ENCODE results near the gene CROCC2.

CROCC2 gene

DNA sequence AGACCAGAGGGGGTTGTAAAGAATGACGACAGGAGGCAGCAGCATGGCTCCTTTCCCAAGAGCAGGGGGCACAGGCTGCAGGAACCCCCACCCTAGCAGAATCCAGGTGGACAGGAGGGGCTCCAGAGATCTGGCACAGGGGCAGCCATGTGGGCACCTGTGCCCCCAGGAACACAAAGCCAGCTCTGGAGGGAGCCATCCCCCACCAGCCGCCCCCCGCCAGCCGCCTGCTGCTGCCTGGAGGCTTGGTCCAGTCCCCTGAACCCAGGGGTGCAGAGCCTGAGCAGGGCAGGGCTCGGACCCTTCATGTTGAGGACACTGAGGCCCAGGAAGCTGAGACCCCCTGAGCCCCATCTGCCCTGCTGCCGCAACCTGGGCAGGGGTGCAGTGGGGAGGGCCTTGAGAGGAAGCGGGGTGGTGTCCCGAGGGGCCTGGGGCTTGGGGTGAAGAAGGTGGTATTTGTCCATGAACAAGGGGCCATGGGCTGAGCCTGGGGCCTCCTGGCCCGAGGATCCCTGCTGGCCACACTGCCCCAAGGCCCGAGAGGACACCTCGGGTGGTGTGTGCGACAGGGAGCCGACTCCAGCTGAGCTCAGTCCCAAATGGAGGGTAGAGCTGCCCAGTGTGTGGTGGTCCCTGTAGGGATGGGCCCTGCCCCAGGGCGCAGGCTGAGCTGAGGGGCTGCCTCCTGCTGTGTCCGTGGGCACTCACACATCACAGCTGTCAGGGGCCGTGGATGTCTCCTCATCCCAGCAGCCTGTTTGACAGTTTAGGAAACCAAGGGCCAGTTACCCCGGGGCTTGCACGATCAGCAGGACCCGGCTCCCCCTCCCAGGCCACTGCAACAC, 52.5 kb downstream of the CROCC2 start:
- TF ChIP-seq CTCF (conservative IDR thresholded peaks at IDR 0.05), result no peak
- H3K27ac ChIP-seq, result no peak overlapping the region

DNA sequence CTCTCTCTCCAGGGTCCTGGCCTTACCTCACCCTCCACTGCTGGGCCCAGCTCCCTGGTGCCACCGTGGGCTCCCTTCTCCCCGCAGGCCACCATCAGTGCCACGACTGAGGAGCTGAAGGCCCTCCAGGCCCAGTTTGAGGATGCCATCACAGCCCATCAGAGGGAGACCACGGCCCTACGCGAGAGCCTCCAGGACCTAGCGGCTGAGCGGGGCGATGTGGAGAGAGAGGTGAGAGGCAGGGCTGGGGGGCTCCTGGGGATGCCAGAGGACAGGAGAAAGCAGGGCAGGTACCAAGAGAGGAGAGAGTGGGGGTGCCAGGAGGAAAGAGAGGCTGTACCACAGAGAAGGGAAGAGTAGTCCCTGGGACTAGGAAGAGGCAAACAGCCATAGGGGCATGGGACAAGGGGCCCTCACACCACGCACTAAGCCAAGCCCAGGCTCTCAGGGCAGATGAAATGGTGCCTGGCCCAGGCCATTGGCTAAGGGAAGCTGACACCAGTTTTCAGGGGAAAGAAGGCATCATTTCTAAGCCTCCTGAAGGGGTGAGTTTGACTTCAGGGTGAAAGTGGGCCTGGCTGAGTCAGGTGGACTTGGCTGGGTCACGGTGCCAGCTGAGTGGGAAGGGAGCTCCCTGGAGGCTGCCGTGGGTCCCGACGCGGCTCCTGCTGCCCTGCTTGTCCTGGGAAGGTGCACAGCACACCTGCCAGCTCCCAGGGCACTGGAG, 53.2 kb downstream of the CROCC2 start:
- no peak overlapping the region for H3K27ac ChIP-seq
- no peak for TF ChIP-seq CTCF (conservative IDR thresholded peaks at IDR 0.05)

- TF ChIP-seq CTCF (conservative IDR thresholded peaks at IDR 0.05), result no peak
- no peak overlapping the region for H3K27ac ChIP-seq
Measured at GRCh38 chr2:240959941-240960308, 53.8 kb downstream of the CROCC2 start.

GRCh38 chr2:240960309-240960970, 54.3 kb downstream of the CROCC2 start:
- TF ChIP-seq CTCF (conservative IDR thresholded peaks at IDR 0.05), result no peak
- no peak overlapping the region for H3K27ac ChIP-seq

- no peak for TF ChIP-seq CTCF (conservative IDR thresholded peaks at IDR 0.05)
- H3K27ac ChIP-seq, result no peak overlapping the region
Measured at GRCh38 chr2:240960971-240961876, 55.1 kb downstream of the CROCC2 start.

DNA sequence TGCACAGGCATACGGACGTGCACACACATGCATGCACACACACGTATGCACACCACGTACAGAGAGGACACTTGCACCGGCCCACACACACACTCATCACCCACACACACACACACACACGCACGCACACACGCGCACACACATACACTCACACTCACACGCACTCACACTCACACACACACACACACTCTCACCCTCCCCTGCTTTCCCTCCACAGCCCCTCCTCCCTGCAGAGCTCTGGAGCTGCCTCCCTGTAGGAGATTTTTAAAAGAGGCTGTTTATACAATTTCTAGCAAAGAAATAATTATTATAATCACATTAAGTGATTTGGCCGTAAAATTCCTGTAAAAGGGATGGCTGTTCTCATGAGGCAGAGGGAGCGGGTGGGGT, 55.8 kb downstream of the CROCC2 start:
- H3K27ac ChIP-seq, result no peak overlapping the region
- TF ChIP-seq CTCF (conservative IDR thresholded peaks at IDR 0.05), result no peak
